Islet precursor cell (in vitro differentiated cells): ENCODE measurements around the gene IGFN1.

ENCODE experiments used
- DNase-seq: peaks from one replicate; pipeline ENCODE4 v3.0.0-alpha.2; 2018

The IGFN1 gene

GRCh38 chr1:201268604-201269151, 78.1 kb downstream of the IGFN1 start:
- DNase-seq = peak; percentile 93

GRCh38 chr1:201269281-201269680, 78.7 kb downstream of the IGFN1 start:
- peak; percentile 31 for DNase-seq

GRCh38 chr1:201269900-201270410, 79.3 kb downstream of the IGFN1 start:
- peak; percentile 48 for DNase-seq

GRCh38 chr1:201270616-201271390, 80.2 kb downstream of the IGFN1 start:
- peak; percentile 80 for DNase-seq

- DNase-seq = peak; percentile 88
Measured at GRCh38 chr1:201272799-201273198, 82.2 kb downstream of the IGFN1 start.

- DNase-seq = peak; percentile 82
Measured at GRCh38 chr1:201274616-201275252, 84.1 kb downstream of the IGFN1 start.

- DNase-seq = peak; percentile 58
Measured at GRCh38 chr1:201275253-201275666, 84.6 kb downstream of the IGFN1 start.

GRCh38 chr1:201276891-201277290, 86.3 kb downstream of the IGFN1 start:
- DNase-seq = no peak

- DNase-seq = no peak
Measured at GRCh38 chr1:201277441-201277840, 86.8 kb downstream of the IGFN1 start.
